GM12891 (cell line): ENCODE results near the gene NSUN2. TPM values are rescaled to one million over a fixed set of nuclear protein-coding genes. Genes with fewer than 3 reads are reported as not detected.
A peak's percentile ranks its signal among the peaks of the same experiment; 100 is the strongest.

Source experiments
- DNase-seq: peaks from one replicate; pipeline ENCODE4 v3.0.0; 2011; ENCODE audit warnings: low spot score; ENCODE audit not compliant: insufficient read length
- FAIRE-seq: peaks from 2 replicates; lab custom pipeline; 2011; peaks lifted over from hg19 to GRCh38; lab: Jason Lieb, UNC
- PAX5 ChIP-seq: IDR thresholded peaks from 2 replicates; pipeline ENCODE4 v1.6.1; 2011; ENCODE audit warnings: low read length, moderate library complexity, mild to moderate bottlenecking; ENCODE audit not compliant: insufficient read depth, severe bottlenecking
- POLR2A ChIP-seq: IDR thresholded peaks from 2 replicates; pipeline ENCODE4 v1.6.1; 2011; ENCODE audit warnings: low read depth, low read length, control low read depth
- POLR2AphosphoS5 ChIP-seq: IDR thresholded peaks from 2 replicates; pipeline ENCODE4 v1.6.1; 2011; ENCODE audit warnings: low read depth, low read length, control low read depth
- POU2F2 ChIP-seq: IDR thresholded peaks from 2 replicates; pipeline ENCODE4 v1.6.1; 2011; ENCODE audit warnings: low read depth, mild to moderate bottlenecking, control low read depth, low read length, moderate library complexity
- SPI1 ChIP-seq: IDR thresholded peaks from 2 replicates; pipeline ENCODE4 v1.6.1; 2011; ENCODE audit warnings: low read depth, low read length, control low read depth
- TAF1 ChIP-seq: IDR thresholded peaks from 2 replicates; pipeline ENCODE4 v1.6.1; 2011; ENCODE audit warnings: low read depth, low read length, control low read depth
- polyA plus RNA-seq: library from polyadenylated mRNA; unstranded; fragments of >200 nt; gene quantifications from one replicate; pipeline ENCODE4 v1.2.1, GENCODE V29; 2012; ENCODE audit warnings: low read depth, missing spikeins, inconsistent platforms; ENCODE audit not compliant: missing spikeins

Gene NSUN2
- polyA plus RNA-seq: 53.8 TPM

- TF ChIP-seq POLR2AphosphoS5 (peak; percentile 80), POLR2A (peak; percentile 81), PAX5 (no peak), POU2F2 (no peak; the same call in 1 of the 2 replicates), TAF1 (peak; percentile 45; the same call in 1 of the 2 replicates), SPI1 (no peak)
- FAIRE-seq: peak; percentile 54
Observed at GRCh38 chr5:6632888-6633468, at the start of gene NSUN2, which contains the start of gene SRD5A1. NSUN2 (minus strand) TSS chr5:6633044; CDS start chr5:6632979, 65 bp downstream. SRD5A1 (plus strand) TSS chr5:6633440; CDS start chr5:6633577, 137 bp downstream.

DNA sequence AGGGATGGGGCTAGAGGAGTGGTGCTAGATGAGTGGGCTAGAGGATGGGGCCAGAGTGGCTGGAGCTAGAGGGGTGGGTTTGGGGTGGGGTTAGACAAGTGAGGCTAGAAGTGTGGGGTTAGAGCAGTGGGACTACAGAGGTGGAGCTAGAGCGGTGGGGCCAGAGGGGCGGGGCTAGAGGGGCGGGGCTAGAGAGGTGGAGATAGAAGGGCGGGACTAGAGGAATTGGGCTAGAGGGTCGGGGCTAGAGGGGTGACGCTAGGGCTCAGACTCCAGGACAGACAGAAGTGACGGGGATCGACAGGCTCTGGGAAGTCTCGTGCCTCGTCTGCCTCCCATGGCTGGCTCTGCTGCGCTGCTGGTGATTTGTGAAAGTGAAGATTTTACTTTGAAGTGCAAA is 49.4 kb upstream of the NSUN2 start:
- FAIRE-seq (no peak), DNase-seq (no peak)
- TF ChIP-seq POLR2A (no peak), TAF1 (no peak), SPI1 (no peak), PAX5 (no peak), POU2F2 (no peak), POLR2AphosphoS5 (no peak)

More at GRCh38 chr5:6632888-6633468, at the start of gene NSUN2, which contains the start of gene SRD5A1:
- DNase-seq: peak; percentile 96

DNA sequence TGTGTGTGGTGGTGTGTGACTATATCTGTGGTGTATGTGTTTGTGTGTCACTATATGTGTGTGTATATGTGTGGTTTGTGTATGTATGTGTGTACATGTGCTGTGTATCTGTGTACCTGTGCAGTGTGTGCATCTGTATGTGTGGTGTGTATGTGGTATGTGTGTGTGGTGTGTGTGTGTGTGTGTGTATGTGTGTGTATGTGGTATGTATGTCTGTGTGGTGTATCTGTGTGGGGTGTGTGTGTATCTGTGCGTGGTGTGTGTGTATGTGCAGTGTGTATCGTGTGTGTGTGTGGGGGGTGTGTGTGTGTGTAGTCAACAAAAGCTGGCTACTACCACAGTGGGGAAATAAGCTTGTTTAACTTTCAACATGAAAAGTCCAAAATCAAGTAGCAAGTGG is 48.8 kb upstream of the NSUN2 start:
- FAIRE-seq (no peak), DNase-seq (no peak)
- TF ChIP-seq TAF1 (no peak), SPI1 (no peak), PAX5 (no peak), POLR2AphosphoS5 (no peak), POU2F2 (no peak), POLR2A (no peak)

DNA sequence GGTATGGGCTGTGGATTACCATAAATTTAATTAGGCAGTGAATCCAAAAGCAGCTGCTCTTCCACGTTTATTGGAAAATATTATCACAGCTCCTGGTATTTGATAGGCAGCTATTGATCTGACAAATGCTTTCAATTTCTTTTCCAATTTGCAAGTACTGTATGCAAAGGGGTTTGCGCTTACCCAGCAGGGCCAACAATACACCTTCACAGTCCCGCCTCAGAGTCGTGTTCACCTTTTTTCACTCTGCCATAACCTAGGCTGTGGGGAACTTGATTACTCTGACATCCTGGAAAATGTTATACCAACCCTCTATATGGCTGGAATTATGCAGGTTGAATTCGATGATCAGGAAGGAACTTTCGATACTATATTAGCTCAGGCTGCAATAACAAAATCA is 48.1 kb upstream of the NSUN2 start:
- no peak for DNase-seq
- FAIRE-seq: no peak
- TF ChIP-seq POLR2AphosphoS5: no peak
- TF ChIP-seq POLR2A: no peak
- no peak for TF ChIP-seq TAF1

GRCh38 chr5:6678385-6678784 is 45.5 kb upstream of the NSUN2 start:
- TF ChIP-seq POU2F2 (no peak), TAF1 (no peak), POLR2AphosphoS5 (no peak), POLR2A (no peak), PAX5 (no peak), SPI1 (no peak)
- FAIRE-seq (no peak), DNase-seq (no peak)

- no peak for DNase-seq
- TF ChIP-seq POU2F2 (no peak), POLR2A (no peak), SPI1 (no peak), TAF1 (no peak), PAX5 (no peak), POLR2AphosphoS5 (no peak)
- no peak for FAIRE-seq
Observed at GRCh38 chr5:6676702-6677101, 43.9 kb upstream of the NSUN2 start.

DNA sequence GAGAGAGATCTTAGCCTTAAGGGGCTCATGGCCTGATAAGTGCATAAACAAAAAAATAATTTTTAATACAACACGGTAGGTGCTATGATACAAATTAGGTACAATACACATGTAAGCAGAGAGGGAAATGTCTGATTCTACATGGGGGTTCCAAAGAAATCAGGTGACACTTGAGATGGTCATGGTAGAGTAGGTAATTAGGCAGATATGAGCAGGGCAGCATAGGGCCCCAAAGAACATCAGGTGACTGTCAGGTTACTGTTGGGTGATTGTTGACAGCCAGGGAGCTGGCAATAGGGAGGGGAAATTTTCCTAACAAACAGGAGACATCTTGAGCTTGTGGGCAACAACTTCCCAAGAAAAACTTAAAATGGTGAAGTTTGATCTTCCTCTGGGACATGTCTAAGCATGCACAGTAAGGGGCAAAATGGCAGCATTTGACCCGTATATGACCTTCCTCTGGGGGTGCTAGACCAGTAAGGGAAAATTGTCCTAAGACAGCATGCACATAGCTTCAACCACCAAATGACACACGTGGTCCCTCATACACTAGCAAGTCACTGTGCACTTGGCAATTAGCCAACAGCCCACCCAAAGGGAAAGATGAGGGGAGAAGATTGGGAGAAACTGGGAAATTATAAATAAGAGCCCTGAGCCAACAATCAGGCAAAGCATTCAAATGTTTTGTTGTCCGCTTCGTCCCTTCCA is 43.1 kb upstream of the NSUN2 start:
- TF ChIP-seq SPI1 (no peak), TAF1 (no peak), POU2F2 (no peak), POLR2AphosphoS5 (no peak), PAX5 (no peak), POLR2A (no peak)
- DNase-seq: no peak
- FAIRE-seq: peak; percentile 16

- FAIRE-seq: no peak
- no peak for DNase-seq
- TF ChIP-seq POLR2AphosphoS5: no peak
- TF ChIP-seq POLR2A: no peak
- no peak for TF ChIP-seq POU2F2
- no peak for TF ChIP-seq SPI1
- TF ChIP-seq PAX5: no peak
- TF ChIP-seq TAF1: no peak
Observed at GRCh38 chr5:6674886-6675285, 42.0 kb upstream of the NSUN2 start.

DNA sequence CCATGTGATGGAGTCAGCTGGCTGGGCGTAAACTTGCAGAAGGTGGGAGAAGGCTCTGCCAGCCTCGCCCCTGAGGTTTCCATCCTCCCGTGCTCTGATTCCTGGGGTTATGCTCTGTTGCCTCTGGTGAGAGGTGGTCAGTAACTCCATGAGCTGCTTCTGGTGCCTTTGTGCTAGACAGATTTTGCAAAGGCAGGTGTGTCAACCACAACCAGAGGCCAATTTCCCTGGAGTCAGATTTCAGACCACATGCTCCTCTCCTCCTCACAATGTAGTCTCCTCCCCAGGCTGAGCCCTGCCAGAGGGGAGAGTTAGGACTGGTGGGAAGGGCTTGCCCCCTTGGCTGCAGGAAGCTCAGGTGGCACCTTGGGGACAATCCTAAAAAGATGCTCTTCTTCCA is 41.6 kb upstream of the NSUN2 start:
- TF ChIP-seq SPI1 (no peak), POU2F2 (no peak), PAX5 (no peak), TAF1 (no peak), POLR2A (no peak), POLR2AphosphoS5 (no peak)
- FAIRE-seq (no peak), DNase-seq (no peak)
